Thyroid gland (tissue), 4 donors: ENCODE measurements around the gene TNFSF13. TPM values are rescaled to one million over a fixed set of nuclear protein-coding genes. Genes with fewer than 3 reads are reported as not detected.

Experiments used
- DNase-seq, 2 donors: peaks; one replicate each; pipeline ENCODE4 v3.0.0-alpha.2; 2019
- H3K27ac ChIP-seq, 3 donors: fragments of 200-600 bp; sonication (generic); 1 replicate in 2 of 3; 2 replicates in 1 of 3; pipeline ENCODE4 v1.5.1; 2016 to 2019; ENCODE audit warnings: mild to moderate bottlenecking in 1 of 3, moderate library complexity in 1 of 3
- H3K27me3 ChIP-seq: fragments of 200-600 bp; sonication (generic); one replicate; pipeline ENCODE4 v1.5.1; 2019
- H3K36me3 ChIP-seq, 2 donors: fragments of 200-600 bp; sonication (generic); one replicate each; pipeline ENCODE4 v1.5.1; 2016 to 2019
- H3K4me1 ChIP-seq, 2 donors: fragments of 200-600 bp; sonication (generic); one replicate each; pipeline ENCODE4 v1.5.1; 2017 to 2019
- H3K4me3 ChIP-seq, 3 donors: fragments of 200-600 bp; sonication (generic); replicated peaks in 1 of 3; 1 replicate in 2 of 3; 2 replicates in 1 of 3; pipeline ENCODE4 v1.5.1; 2016; ENCODE audit warnings: mild to moderate bottlenecking in 1 of 3
- H3K9me3 ChIP-seq: fragments of 200-600 bp; sonication (generic); one replicate; pipeline ENCODE4 v1.5.1; 2017
- CTCF ChIP-seq, 6 experiments: fragments of 200-600 bp in 3 of 6; fragments of 450-650 bp in 3 of 6; sonication (generic) in 3 of 6; IDR thresholded peaks; one replicate each; pipeline ENCODE4 v1.5.1; 2016 to 2019; ENCODE audit warnings: antibody characterized with exemption in 6 of 6, mild to moderate bottlenecking in 2 of 6, inconsistent platforms in 1 of 6, moderate library complexity in 1 of 6
- POLR2A ChIP-seq, 2 donors: fragments of 450-650 bp; IDR thresholded peaks; one replicate each; pipeline ENCODE4 v1.6.1; 2017; ENCODE audit warnings: antibody characterized with exemption in 2 of 2, mild to moderate bottlenecking in 2 of 2, moderate library complexity in 1 of 2
- WGBS, 2 donors: methylation state at CpG; one replicate each; pipeline ENCODE4 v1.1.5; 2017; 5-methylcytosine and 5-hydroxymethylcytosine counted together
- intact Hi-C: fragments of 100-400 bp; cut with DNase I; formaldehyde crosslinking; loops from one replicate; pipeline ENCODE4 v1.15.1; 2023
- total RNA-seq, 4 donors: library from RNA; depleted of rRNA; stranded (reverse); fragments of >200 nt; gene quantifications; one replicate each; pipeline ENCODE4 v1.2.3, GENCODE V29; 2016

Gene TNFSF13
- total RNA-seq, 4 donors from 2014 or later, result 11.7 to 32.2 (median 24.8) TPM

DNA sequence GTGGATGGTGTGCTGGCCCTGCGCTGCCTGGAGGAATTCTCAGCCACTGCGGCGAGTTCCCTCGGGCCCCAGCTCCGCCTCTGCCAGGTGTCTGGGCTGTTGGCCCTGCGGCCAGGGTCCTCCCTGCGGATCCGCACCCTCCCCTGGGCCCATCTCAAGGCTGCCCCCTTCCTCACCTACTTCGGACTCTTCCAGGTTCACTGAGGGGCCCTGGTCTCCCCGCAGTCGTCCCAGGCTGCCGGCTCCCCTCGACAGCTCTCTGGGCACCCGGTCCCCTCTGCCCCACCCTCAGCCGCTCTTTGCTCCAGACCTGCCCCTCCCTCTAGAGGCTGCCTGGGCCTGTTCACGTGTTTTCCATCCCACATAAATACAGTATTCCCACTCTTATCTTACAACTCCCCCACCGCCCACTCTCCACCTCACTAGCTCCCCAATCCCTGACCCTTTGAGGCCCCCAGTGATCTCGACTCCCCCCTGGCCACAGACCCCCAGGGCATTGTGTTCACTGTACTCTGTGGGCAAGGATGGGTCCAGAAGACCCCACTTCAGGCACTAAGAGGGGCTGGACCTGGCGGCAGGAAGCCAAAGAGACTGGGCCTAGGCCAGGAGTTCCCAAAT is 1.3 kb upstream of the TNFSF13 start:
- Histone ChIP-seq H3K36me3 (no peaks in the 10 kb centered on the region), H3K4me3 (no peak overlapping the region), H3K9me3 (no peaks in the 10 kb centered on the region), H3K27me3 (no peaks in the 10 kb centered on the region), H3K4me1 (peaks cover 35 to 40% of the 10 kb centered on the region in 2 donors), H3K27ac (peak overlapping the region; percentile 94 to 98 (median 95))
- no peak for DNase-seq
- 55 to 72% methylated on average over 12 to 19 of the region's 19 CpGs for WGBS, 2 donors
- TF ChIP-seq POLR2A (IDR thresholded peaks at IDR 0.05), result no peak
- TF ChIP-seq CTCF (IDR thresholded peaks at IDR 0.05), result peak in 1 of 6 experiments; percentile 10
- intact Hi-C loops, result no loop called here

GRCh38 chr17:7557775-7558543 is 591 bp upstream of the TNFSF13 start:
- Histone ChIP-seq H3K9me3 (no peaks in the 10 kb centered on the region), H3K27me3 (no peaks in the 10 kb centered on the region), H3K27ac (peak overlapping the region; percentile 94 to 98 (median 95)), H3K4me3 (peak overlapping the region in 1 of 3 donors; percentile 28), H3K4me1 (peaks cover 40 to 47% of the 10 kb centered on the region in 2 donors), H3K36me3 (no peaks in the 10 kb centered on the region)
- TF ChIP-seq POLR2A (IDR thresholded peaks at IDR 0.05), result peak; percentile 2 to 87
- TF ChIP-seq CTCF (IDR thresholded peaks at IDR 0.05), result peak in 3 of 6 experiments; percentile 5 to 14 (median 8)
- intact Hi-C loops, result no loop called here
- DNase-seq, result peak; percentile 95
- 7 to 9% methylated on average over 13 to 21 of the region's 21 CpGs for WGBS, 2 donors

DNA sequence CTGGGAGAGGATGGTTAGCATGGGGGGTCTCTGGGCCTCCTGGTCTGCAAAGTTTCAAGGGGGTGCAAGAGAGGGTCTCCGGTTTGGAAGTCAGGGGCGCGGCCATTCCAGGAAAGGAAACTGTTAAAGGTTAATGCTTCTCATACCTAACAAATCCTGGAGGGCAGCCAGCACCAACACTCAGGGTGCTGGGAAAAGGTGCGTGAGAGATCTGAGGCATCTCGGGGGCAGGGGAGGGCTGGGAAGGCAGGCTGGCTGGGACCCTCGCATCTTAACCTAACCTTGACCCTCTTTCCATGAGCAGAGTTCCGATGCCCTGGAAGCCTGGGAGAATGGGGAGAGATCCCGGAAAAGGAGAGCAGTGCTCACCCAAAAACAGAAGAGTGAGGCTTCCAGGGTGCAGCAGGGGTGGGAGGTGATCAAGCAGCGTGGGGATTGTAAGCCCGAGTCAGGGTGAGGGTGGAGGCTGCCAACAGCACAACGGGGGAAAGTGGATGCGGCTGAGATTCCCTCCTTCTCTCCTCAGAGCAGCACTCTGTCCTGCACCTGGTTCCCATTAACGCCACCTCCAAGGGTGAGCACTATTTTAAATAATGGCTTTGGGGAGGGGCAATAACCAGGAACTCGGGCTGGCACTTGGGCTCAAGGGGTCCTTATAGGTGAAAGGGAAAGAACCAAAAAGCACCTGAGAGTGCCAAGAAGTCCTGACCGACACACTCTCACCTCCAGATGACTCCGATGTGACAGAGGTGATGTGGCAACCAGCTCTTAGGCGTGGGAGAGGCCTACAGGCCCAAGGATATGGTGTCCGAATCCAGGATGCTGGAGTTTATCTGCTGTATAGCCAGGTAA is 996 bp downstream of the TNFSF13 start:
- TF ChIP-seq POLR2A (IDR thresholded peaks at IDR 0.05), result no peak
- TF ChIP-seq CTCF (IDR thresholded peaks at IDR 0.05), result no peak
- H3K4me1 ChIP-seq, result peaks cover 40 to 59% of the 10 kb centered on the region in 2 donors
- H3K9me3 ChIP-seq, result no peaks in the 10 kb centered on the region
- H3K36me3 ChIP-seq, result peaks cover 3 to 13% of the 10 kb centered on the region in 2 donors
- H3K4me3 ChIP-seq, result peak overlapping the region in 1 of 3 donors; percentile 28
- WGBS, 2 donors, result 67 to 71% methylated on average over 18 of the region's 18 CpGs
- intact Hi-C loops, result loop anchor here (2.0 to 5.0 kb wide), 3 partner anchors 45 to 202 kb away; partner anchors contain the start of genes FGF11, TMEM102 and TMEM95
- H3K27me3 ChIP-seq, result no peaks in the 10 kb centered on the region
- peak; percentile 59 to 63 for DNase-seq
- peak overlapping the region; percentile 94 to 98 (median 95) for H3K27ac ChIP-seq

GRCh38 chr17:7560172-7561027 is 1.9 kb downstream of the TNFSF13 start:
- Histone ChIP-seq H3K9me3 (no peaks in the 10 kb centered on the region), H3K4me1 (peaks cover 40 to 59% of the 10 kb centered on the region in 2 donors), H3K27me3 (no peaks in the 10 kb centered on the region), H3K4me3 (peak overlapping the region in 1 of 3 donors; percentile 1), H3K27ac (peak overlapping the region; percentile 31 to 98 (median 74)), H3K36me3 (peaks cover 7 to 21% of the 10 kb centered on the region in 2 donors)
- WGBS, 2 donors, result 35 to 36% methylated on average over 20 to 22 of the region's 22 CpGs
- TF ChIP-seq CTCF (IDR thresholded peaks at IDR 0.05) (peak in 5 of 6 experiments; percentile 37 to 51 (median 48)), POLR2A (IDR thresholded peaks at IDR 0.05) (no peak)
- intact Hi-C loops, result loop anchor here (2.0 to 5.0 kb wide), 3 partner anchors 46 to 203 kb away; partner anchors contain the start of genes FGF11, TMEM102 and TMEM95
- DNase-seq, result peak; percentile 66 to 67
